ENCODE measurements around the gene POLR2A. TPM values are rescaled to one million over a fixed set of nuclear protein-coding genes. Genes with fewer than 3 reads are reported as not detected.

The POLR2A gene
- total RNA-seq, 3 donors from 2014 or later: 64.2 to 174 (median 88.7) TPM

DNA sequence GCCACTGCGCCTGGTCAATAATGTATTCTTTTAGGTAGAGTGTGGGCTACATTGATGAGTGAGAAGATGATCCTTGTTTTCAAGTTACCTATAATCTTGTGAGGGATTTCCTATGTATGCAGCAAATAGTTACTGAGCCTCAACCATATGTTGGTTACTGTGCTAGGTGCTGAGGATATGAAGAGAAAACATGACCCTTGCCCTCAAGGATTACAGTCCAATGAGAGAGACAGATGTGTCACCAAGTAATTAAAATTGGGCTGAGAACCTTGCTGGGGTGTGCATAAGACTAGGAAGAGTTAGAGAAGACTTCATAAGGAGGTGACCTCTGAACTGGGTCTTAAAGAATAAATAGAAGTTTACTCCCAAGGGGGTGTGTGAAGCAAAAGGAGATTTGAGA, 7.4 kb downstream of the POLR2A start:
- H3K27ac ChIP-seq: no peak overlapping the region
- no peak for DNase-seq (ENCODE audit: low spot score in 2 of 2)
- intact Hi-C loops (cut with DNase I; ENCODE audit: low total_unique reads): no loop called here
- H3K9me3 ChIP-seq: no peaks in the 10 kb centered on the region
- H3K36me3 ChIP-seq: no peaks in the 10 kb centered on the region
- H3K4me3 ChIP-seq: no peak overlapping the region
- TF ChIP-seq, protein P1, sequence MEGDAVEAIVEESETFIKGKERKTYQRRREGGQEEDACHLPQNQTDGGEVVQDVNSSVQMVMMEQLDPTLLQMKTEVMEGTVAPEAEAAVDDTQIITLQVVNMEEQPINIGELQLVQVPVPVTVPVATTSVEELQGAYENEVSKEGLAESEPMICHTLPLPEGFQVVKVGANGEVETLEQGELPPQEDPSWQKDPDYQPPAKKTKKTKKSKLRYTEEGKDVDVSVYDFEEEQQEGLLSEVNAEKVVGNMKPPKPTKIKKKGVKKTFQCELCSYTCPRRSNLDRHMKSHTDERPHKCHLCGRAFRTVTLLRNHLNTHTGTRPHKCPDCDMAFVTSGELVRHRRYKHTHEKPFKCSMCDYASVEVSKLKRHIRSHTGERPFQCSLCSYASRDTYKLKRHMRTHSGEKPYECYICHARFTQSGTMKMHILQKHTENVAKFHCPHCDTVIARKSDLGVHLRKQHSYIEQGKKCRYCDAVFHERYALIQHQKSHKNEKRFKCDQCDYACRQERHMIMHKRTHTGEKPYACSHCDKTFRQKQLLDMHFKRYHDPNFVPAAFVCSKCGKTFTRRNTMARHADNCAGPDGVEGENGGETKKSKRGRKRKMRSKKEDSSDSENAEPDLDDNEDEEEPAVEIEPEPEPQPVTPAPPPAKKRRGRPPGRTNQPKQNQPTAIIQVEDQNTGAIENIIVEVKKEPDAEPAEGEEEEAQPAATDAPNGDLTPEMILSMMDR (IDR thresholded peaks at IDR 0.05): no peak
- TF ChIP-seq POLR2AphosphoS5 (IDR thresholded peaks at IDR 0.05) (no peak), POLR2A (IDR thresholded peaks at IDR 0.05) (no peak)
- H3K27me3 ChIP-seq: no peaks in the 10 kb centered on the region
- H3K4me1 ChIP-seq: peaks cover 5 to 16% of the 10 kb centered on the region in 2 donors

DNA sequence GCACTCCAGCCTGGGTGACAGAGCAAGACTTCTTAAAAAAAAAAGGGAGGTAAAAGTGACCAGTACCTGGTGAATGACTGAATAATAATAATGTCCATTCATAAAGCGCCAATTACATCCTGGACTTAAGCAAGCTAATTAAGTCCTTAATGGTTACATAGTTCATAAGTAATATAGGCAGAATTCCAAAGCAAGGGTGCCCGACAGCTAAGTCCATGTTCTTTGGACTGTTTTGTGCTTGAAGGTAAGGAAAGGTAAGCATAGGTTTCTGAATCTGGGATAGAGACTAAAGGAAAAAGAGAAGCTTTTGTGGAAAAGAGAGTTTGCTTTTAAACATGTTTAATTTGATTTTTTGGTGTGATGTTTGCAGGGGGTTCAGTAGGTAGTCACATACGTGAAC, 9.8 kb downstream of the POLR2A start:
- peaks cover 10% of the 10 kb centered on the region for H3K36me3 ChIP-seq
- H3K27ac ChIP-seq: no peak overlapping the region
- DNase-seq (ENCODE audit: low spot score in 2 of 2): no peak
- H3K9me3 ChIP-seq: no peaks in the 10 kb centered on the region
- H3K27me3 ChIP-seq: no peaks in the 10 kb centered on the region
- peaks cover 2 to 4% of the 10 kb centered on the region in 2 donors for H3K4me1 ChIP-seq
- TF ChIP-seq, protein P1 (IDR thresholded peaks at IDR 0.05): no peak
- TF ChIP-seq POLR2AphosphoS5 (IDR thresholded peaks at IDR 0.05) (no peak), POLR2A (IDR thresholded peaks at IDR 0.05) (no peak)
- intact Hi-C loops (cut with DNase I; ENCODE audit: low total_unique reads): loop anchor here (1.0 kb wide), 1 partner anchor 27 kb away; no protein-coding TSS in a partner anchor
- no peak overlapping the region for H3K4me3 ChIP-seq

DNA sequence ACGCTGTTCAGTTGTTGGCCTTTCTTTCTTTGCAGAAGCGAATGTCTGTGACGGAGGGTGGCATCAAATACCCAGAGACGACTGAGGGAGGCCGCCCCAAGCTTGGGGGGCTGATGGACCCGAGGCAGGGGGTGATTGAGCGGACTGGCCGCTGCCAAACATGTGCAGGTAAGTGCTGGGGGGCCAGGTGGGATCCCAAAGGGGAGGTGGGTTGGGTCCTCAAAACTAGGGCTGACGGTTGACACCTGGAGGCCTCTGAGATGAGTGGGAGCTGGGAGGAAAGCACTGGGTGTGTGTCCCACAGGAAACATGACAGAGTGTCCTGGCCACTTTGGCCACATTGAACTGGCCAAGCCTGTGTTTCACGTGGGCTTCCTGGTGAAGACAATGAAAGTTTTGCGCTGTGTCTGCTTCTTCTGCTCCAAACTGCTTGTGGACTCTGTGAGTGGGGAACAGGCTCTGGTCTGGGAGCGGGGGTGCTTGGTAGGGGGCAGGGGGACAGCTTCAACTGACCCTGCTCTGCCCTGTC, 11.8 kb downstream of the POLR2A start:
- H3K4me3 ChIP-seq: no peak overlapping the region
- no peaks in the 10 kb centered on the region for H3K9me3 ChIP-seq
- intact Hi-C loops (cut with DNase I; ENCODE audit: low total_unique reads): no loop called here
- H3K27me3 ChIP-seq: no peaks in the 10 kb centered on the region
- H3K4me1 ChIP-seq: no peaks in the 10 kb centered on the region
- no peak for DNase-seq (ENCODE audit: low spot score in 2 of 2)
- peaks cover 16% of the 10 kb centered on the region for H3K36me3 ChIP-seq
- TF ChIP-seq, protein P1 (IDR thresholded peaks at IDR 0.05): no peak
- TF ChIP-seq POLR2A (IDR thresholded peaks at IDR 0.05): no peak
- TF ChIP-seq POLR2AphosphoS5 (IDR thresholded peaks at IDR 0.05): no peak
- H3K27ac ChIP-seq: peak overlapping the region in 1 of 2 donors; percentile 35

DNA sequence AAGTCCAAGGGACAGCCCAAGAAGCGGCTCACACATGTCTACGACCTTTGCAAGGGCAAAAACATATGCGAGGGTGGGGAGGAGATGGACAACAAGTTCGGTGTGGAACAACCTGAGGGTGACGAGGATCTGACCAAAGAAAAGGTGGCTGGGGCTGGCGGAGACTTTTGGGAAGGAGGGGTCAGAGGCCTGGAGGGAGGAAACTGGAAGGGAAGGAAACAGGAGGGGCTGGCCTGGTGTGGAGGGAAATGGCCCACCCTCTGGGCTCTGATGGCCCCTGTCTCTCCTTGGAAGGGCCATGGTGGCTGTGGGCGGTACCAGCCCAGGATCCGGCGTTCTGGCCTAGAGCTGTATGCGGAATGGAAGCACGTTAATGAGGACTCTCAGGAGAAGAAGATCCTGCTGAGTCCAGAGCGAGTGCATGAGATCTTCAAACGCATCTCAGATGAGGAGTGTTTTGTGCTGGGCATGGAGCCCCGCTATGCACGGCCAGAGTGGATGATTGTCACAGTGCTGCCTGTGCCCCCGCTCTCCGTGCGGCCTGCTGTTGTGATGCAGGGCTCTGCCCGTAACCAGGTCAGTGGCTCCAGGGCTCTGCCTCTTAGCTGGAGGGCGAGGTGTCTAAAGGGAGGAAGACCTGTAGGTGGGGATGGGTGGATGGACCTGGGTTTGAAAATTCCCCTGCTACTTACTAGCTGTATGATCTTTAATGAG, 12.5 kb downstream of the POLR2A start:
- TF ChIP-seq POLR2A (IDR thresholded peaks at IDR 0.05): no peak
- TF ChIP-seq, protein P1 (IDR thresholded peaks at IDR 0.05): no peak
- TF ChIP-seq POLR2AphosphoS5 (IDR thresholded peaks at IDR 0.05): no peak
- Histone ChIP-seq H3K36me3 (peaks cover 23% of the 10 kb centered on the region), H3K27me3 (no peaks in the 10 kb centered on the region), H3K4me3 (no peak overlapping the region), H3K9me3 (no peaks in the 10 kb centered on the region), H3K27ac (peak overlapping the region in 1 of 2 donors; percentile 35), H3K4me1 (no peaks in the 10 kb centered on the region)
- intact Hi-C loops (cut with DNase I; ENCODE audit: low total_unique reads): no loop called here
- DNase-seq (ENCODE audit: low spot score in 2 of 2): no peak

DNA sequence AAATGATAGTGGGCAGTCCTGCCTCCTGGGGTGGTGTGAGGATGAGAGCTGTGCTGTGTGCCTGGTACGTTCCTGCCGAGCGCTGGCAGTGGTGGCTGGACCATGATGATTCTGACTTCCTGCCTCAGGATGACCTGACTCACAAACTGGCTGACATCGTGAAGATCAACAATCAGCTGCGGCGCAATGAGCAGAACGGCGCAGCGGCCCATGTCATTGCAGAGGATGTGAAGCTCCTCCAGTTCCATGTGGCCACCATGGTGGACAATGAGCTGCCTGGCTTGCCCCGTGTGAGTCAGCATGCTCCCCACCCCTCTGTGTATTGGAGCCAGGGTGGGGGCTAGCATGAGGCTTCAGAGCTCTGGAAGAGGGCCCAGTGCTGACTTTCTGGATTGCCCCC, 13.1 kb downstream of the POLR2A start:
- H3K27ac ChIP-seq: no peak overlapping the region
- H3K9me3 ChIP-seq: no peaks in the 10 kb centered on the region

More for the DNA sequence above, 13.1 kb downstream of the POLR2A start:
- intact Hi-C loops (cut with DNase I; ENCODE audit: low total_unique reads): no loop called here
- H3K36me3 ChIP-seq: peaks cover 29% of the 10 kb centered on the region
- DNase-seq (ENCODE audit: low spot score in 2 of 2): no peak
- no peaks in the 10 kb centered on the region for H3K27me3 ChIP-seq
- no peaks in the 10 kb centered on the region for H3K4me1 ChIP-seq
- H3K4me3 ChIP-seq: no peak overlapping the region
- TF ChIP-seq POLR2A (IDR thresholded peaks at IDR 0.05) (no peak), POLR2AphosphoS5 (IDR thresholded peaks at IDR 0.05) (no peak)
- TF ChIP-seq, protein P1 (IDR thresholded peaks at IDR 0.05): no peak

All from breast epithelium (tissue), 4 donors.